Measurements from ENCODE around the gene MAP7D1. TPM values are rescaled to one million over a fixed set of nuclear protein-coding genes. Genes with fewer than 3 reads are reported as not detected.

The MAP7D1 gene
- total and polyA plus RNA-seq, 2 of the 13 experiments (the other 11 are each of a cell fraction or from before 2014, with no cell fraction given), result 5.6 to 7.2 TPM

DNA sequence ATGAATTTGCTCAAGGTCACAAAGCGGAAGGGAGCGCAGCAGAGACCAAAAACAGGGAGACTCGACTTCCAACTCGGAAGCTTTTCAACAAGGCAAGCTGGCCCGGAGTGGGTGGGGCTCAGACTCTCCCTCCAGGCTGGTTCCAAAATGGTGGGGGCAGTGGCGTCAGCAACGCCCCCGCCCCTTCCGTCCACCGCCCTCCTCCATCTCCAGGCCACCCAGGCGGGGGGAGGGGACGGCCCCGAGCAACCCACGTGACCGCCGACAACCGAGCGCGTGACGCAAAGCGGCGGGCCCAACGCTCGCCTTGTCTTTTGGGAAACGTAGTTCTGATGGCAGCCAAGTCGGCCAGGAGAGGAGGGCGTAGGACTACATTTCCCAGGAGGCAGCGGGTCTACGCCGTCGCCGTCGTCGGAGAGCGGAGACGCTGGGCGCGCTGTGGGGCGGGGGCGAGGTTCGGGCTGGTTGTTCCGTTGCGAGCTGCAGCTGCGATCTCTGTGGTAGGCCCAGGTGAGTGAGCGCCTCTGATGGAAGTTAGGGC, 68.1 kb downstream of the MAP7D1 start, which contains the start of gene THRAP3 (continued):
- no peak; the same call in 1 of the 2 replicates for TF ChIP-seq RAD21 (CRISPR knock-in tag; IDR thresholded peaks at IDR 0.05)
- TF ChIP-seq, protein P1, sequence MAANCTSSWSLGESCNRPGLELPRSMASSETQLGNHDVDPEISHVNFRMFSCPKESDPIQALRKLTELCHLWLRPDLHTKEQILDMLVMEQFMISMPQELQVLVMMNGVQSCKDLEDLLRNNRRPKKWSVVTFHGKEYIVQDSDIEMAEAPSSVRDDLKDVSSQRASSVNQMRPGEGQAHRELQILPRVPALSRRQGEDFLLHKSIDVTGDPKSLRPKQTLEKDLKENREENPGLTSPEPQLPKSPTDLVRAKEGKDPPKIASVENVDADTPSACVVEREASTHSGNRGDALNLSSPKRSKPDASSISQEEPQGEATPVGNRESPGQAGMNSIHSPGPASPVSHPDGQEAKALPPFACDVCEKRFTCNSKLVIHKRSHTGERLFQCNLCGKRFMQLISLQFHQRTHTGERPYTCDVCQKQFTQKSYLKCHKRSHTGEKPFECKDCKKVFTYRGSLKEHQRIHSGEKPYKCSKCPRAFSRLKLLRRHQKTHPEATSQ (CRISPR knock-in tag; IDR thresholded peaks at IDR 0.05; ENCODE audit: borderline replicate concordance), result 0 out of 2 replicates have a peak, but pooled peaks have one; percentile 67
- TF ChIP-seq JUNB (CRISPR knock-in tag; IDR thresholded peaks at IDR 0.05; ENCODE audit: borderline replicate concordance), result no peak
- peak; percentile 81 for TF ChIP-seq POLR2AphosphoS5 (IDR thresholded peaks at IDR 0.05; ENCODE audit: low read depth, low read length)
- peak; percentile 79; the same call in 1 of the 2 replicates for TF ChIP-seq MIXL1 (CRISPR knock-in tag; IDR thresholded peaks at IDR 0.05)
- no peak for TF ChIP-seq ZNF432 (CRISPR knock-in tag; IDR thresholded peaks at IDR 0.05; ENCODE audit: borderline replicate concordance)
- no peak for TF ChIP-seq ZNF550 (CRISPR knock-in tag; IDR thresholded peaks at IDR 0.05; ENCODE audit: borderline replicate concordance)
- 0 out of 2 replicates have a peak, but pooled peaks have one; percentile 32 for TF ChIP-seq ZBTB7B (CRISPR knock-in tag; IDR thresholded peaks at IDR 0.05)
- TF ChIP-seq, protein P2, sequence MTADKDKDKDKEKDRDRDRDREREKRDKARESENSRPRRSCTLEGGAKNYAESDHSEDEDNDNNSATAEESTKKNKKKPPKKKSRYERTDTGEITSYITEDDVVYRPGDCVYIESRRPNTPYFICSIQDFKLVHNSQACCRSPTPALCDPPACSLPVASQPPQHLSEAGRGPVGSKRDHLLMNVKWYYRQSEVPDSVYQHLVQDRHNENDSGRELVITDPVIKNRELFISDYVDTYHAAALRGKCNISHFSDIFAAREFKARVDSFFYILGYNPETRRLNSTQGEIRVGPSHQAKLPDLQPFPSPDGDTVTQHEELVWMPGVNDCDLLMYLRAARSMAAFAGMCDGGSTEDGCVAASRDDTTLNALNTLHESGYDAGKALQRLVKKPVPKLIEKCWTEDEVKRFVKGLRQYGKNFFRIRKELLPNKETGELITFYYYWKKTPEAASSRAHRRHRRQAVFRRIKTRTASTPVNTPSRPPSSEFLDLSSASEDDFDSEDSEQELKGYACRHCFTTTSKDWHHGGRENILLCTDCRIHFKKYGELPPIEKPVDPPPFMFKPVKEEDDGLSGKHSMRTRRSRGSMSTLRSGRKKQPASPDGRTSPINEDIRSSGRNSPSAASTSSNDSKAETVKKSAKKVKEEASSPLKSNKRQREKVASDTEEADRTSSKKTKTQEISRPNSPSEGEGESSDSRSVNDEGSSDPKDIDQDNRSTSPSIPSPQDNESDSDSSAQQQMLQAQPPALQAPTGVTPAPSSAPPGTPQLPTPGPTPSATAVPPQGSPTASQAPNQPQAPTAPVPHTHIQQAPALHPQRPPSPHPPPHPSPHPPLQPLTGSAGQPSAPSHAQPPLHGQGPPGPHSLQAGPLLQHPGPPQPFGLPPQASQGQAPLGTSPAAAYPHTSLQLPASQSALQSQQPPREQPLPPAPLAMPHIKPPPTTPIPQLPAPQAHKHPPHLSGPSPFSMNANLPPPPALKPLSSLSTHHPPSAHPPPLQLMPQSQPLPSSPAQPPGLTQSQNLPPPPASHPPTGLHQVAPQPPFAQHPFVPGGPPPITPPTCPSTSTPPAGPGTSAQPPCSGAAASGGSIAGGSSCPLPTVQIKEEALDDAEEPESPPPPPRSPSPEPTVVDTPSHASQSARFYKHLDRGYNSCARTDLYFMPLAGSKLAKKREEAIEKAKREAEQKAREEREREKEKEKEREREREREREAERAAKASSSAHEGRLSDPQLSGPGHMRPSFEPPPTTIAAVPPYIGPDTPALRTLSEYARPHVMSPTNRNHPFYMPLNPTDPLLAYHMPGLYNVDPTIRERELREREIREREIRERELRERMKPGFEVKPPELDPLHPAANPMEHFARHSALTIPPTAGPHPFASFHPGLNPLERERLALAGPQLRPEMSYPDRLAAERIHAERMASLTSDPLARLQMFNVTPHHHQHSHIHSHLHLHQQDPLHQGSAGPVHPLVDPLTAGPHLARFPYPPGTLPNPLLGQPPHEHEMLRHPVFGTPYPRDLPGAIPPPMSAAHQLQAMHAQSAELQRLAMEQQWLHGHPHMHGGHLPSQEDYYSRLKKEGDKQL (CRISPR knock-in tag; IDR thresholded peaks at IDR 0.05; ENCODE audit: low read depth), result peak; percentile 9; the same call in 1 of the 2 replicates
- TF ChIP-seq, protein P3, sequence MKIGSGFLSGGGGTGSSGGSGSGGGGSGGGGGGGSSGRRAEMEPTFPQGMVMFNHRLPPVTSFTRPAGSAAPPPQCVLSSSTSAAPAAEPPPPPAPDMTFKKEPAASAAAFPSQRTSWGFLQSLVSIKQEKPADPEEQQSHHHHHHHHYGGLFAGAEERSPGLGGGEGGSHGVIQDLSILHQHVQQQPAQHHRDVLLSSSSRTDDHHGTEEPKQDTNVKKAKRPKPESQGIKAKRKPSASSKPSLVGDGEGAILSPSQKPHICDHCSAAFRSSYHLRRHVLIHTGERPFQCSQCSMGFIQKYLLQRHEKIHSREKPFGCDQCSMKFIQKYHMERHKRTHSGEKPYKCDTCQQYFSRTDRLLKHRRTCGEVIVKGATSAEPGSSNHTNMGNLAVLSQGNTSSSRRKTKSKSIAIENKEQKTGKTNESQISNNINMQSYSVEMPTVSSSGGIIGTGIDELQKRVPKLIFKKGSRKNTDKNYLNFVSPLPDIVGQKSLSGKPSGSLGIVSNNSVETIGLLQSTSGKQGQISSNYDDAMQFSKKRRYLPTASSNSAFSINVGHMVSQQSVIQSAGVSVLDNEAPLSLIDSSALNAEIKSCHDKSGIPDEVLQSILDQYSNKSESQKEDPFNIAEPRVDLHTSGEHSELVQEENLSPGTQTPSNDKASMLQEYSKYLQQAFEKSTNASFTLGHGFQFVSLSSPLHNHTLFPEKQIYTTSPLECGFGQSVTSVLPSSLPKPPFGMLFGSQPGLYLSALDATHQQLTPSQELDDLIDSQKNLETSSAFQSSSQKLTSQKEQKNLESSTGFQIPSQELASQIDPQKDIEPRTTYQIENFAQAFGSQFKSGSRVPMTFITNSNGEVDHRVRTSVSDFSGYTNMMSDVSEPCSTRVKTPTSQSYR (CRISPR knock-in tag; IDR thresholded peaks at IDR 0.05; ENCODE audit: borderline replicate concordance), result peak; percentile 99
- TF ChIP-seq, protein P4, sequence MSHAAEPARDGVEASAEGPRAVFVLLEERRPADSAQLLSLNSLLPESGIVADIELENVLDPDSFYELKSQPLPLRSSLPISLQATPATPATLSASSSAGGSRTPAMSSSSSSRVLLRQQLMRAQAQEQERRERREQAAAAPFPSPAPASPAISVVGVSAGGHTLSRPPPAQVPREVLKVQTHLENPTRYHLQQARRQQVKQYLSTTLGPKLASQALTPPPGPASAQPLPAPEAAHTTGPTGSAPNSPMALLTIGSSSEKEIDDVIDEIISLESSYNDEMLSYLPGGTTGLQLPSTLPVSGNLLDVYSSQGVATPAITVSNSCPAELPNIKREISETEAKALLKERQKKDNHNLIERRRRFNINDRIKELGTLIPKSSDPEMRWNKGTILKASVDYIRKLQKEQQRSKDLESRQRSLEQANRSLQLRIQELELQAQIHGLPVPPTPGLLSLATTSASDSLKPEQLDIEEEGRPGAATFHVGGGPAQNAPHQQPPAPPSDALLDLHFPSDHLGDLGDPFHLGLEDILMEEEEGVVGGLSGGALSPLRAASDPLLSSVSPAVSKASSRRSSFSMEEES (CRISPR knock-in tag; IDR thresholded peaks at IDR 0.05), result peak; percentile 98
- peak; percentile 75 for TF ChIP-seq ELF3 (CRISPR knock-in tag; IDR thresholded peaks at IDR 0.05)
- peak; percentile 22; the same call in 1 of the 2 replicates for TF ChIP-seq HES4 (CRISPR knock-in tag; IDR thresholded peaks at IDR 0.05; ENCODE audit: borderline replicate concordance)
